Motor neuron (in vitro differentiated cells): Measurements from ENCODE around the gene ADARB1. TPM values are rescaled to one million over a fixed set of nuclear protein-coding genes. Genes with fewer than 3 reads are reported as not detected.

Experiments
- ATAC-seq, 8 experiments: fragments of 200-7000 bp; cut with Tn5 transposase; replicated peaks in 6 of 8; 2 replicates each; pipeline ENCODE4 v1.8.0; 2021; ENCODE audit warnings: mild to moderate bottlenecking in 8 of 8, moderate library complexity in 8 of 8
- H3K27ac ChIP-seq, 2 donors: fragments of 250-450 bp; sonication (Bioruptor Pico); 2 replicates each; pipeline ENCODE4 v1.9.0; 2021; ENCODE audit warnings: antibody characterized with exemption in 2 of 2, mild to moderate bottlenecking in 2 of 2, moderate library complexity in 1 of 2
- H3K4me1 ChIP-seq, 2 donors: fragments of 250-450 bp; sonication (Bioruptor Pico); replicated peaks in 1 of 2; 2 replicates each; pipeline ENCODE4 v1.6.1; 2021; ENCODE audit warnings: antibody characterized with exemption in 2 of 2, mild to moderate bottlenecking in 2 of 2, moderate library complexity in 1 of 2
- H3K4me3 ChIP-seq, 5 donors: fragments of 250-450 bp; sonication (Bioruptor Pico); 2 replicates each; pipeline ENCODE4 v1.9.0; 2021; ENCODE audit warnings: antibody characterized with exemption in 5 of 5, mild to moderate bottlenecking in 5 of 5, moderate library complexity in 4 of 5
- WGBS, 10 experiments: fragments of 450-650 bp; shearing (Covaris generic); methylation state at CpG; one replicate each; pipeline ENCODE4 v1.0.0; 2022; 5-methylcytosine and 5-hydroxymethylcytosine counted together
- in situ Hi-C, 9 experiments: fragments of 400-800 bp; cut with MboI; loops; one replicate each; pipeline ENCODE4 v1.15.0; 2021; ENCODE audit warnings: low sequenced_read_pairs in 9 of 9, low pct_unique_long_range_greater_than_20kb in 2 of 9; ENCODE audit not compliant: unreplicated experiment in 9 of 9
- total RNA-seq, 8 experiments: library from RNA; unstranded; fragments of 300-600 nt; gene quantifications; 2 replicates each; pipeline versions ENCODE4 v1.2.3 to v1.2.4, GENCODE V29; 2022

The ADARB1 gene
- total RNA-seq, 8 experiments from 2014 or later, result 3.7 to 18.4 (median 8.2) TPM

GRCh38 chr21:45152265-45152746 lies 77.9 kb downstream of the ADARB1 start:
- peaks cover 31 to 42% of the 10 kb centered on the region in 2 donors for H3K4me1 ChIP-seq
- H3K27ac ChIP-seq, result peak overlapping the region in 1 of 2 donors; percentile 23
- ATAC-seq, result peak in 5 of 8 experiments; percentile 86 to 90 (median 87)
- H3K4me3 ChIP-seq, result no peak overlapping the region
- in situ Hi-C loops, result no loop called here
- 0 to 97% (median 67%) methylated on average over 1 to 14 of the region's 24 CpGs; no CpG with 5 or more reads in 1 of the 10 experiments for WGBS, 10 experiments

- in situ Hi-C loops, result no loop called here
- no peak overlapping the region for H3K4me3 ChIP-seq
- 71 to 100% (median 85%) methylated on average over 1 to 10 of the region's 11 CpGs; no CpG with 5 or more reads in 3 of the 10 experiments for WGBS, 10 experiments
- no peak for ATAC-seq
- peaks cover 31 to 42% of the 10 kb centered on the region in 2 donors for H3K4me1 ChIP-seq
- no peak overlapping the region for H3K27ac ChIP-seq
Measured at GRCh38 chr21:45153358-45154318, 79.3 kb downstream of the ADARB1 start.

GRCh38 chr21:45154511-45155508 lies 80.4 kb downstream of the ADARB1 start:
- Histone ChIP-seq H3K4me1 (peaks cover 31 to 42% of the 10 kb centered on the region in 2 donors), H3K4me3 (no peak overlapping the region), H3K27ac (peak overlapping the region; percentile 25 to 28)
- 20 to 100% (median 81%) methylated on average over 1 to 6 of the region's 9 CpGs; no CpG with 5 or more reads in 1 of the 10 experiments for WGBS, 10 experiments
- ATAC-seq, result peak; percentile 80 to 100 (median 86)
- in situ Hi-C loops, result no loop called here

- in situ Hi-C loops, result no loop called here
- no peak for ATAC-seq
- Histone ChIP-seq H3K4me1 (peaks cover 40 to 45% of the 10 kb centered on the region in 2 donors), H3K27ac (no peak overlapping the region), H3K4me3 (no peak overlapping the region)
Measured at GRCh38 chr21:45155910-45156309, 81.5 kb downstream of the ADARB1 start.

GRCh38 chr21:45156459-45156858 lies 82.1 kb downstream of the ADARB1 start:
- Histone ChIP-seq H3K4me3 (no peak overlapping the region), H3K27ac (no peak overlapping the region), H3K4me1 (peaks cover 36 to 46% of the 10 kb centered on the region in 2 donors)
- no CpG with 5 or more reads among the region's 3 CpGs for WGBS, 10 experiments
- ATAC-seq, result no peak
- in situ Hi-C loops, result no loop called here

DNA sequence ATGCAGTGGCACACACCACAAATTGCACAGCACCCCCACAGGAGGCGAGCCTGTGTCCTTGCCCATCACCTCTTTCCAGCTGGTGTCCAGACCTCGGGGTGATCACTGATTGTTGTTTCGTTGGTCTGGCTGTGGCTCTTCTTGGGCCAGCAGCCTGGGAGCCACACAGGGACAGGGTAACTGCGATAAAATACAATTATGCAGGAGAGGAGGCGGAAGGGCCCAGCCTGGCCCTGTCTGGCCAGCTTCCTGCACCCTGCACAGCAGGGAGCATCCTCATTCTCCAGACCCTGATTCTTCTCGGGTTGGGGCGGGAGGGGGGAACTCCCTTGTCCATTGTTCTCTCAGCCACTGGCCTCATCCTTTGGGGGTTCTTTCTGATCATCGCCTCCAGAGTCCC lies 83.6 kb downstream of the ADARB1 start:
- in situ Hi-C loops, result no loop called here
- Histone ChIP-seq H3K4me1 (peaks cover 25 to 32% of the 10 kb centered on the region in 2 donors), H3K27ac (no peak overlapping the region), H3K4me3 (no peak overlapping the region)
- 76 to 100% (median 85%) methylated on average over 1 to 4 of the region's 8 CpGs; no CpG with 5 or more reads in 4 of the 10 experiments for WGBS, 10 experiments
- no peak for ATAC-seq

GRCh38 chr21:45158491-45159423 lies 84.4 kb downstream of the ADARB1 start:
- H3K4me1 ChIP-seq, result peaks cover 23 to 26% of the 10 kb centered on the region in 2 donors
- no peak overlapping the region for H3K27ac ChIP-seq
- no peak for ATAC-seq
- H3K4me3 ChIP-seq, result no peak overlapping the region
- in situ Hi-C loops, result no loop called here
- 75 to 91% (median 82%) methylated on average over 4 to 13 of the region's 16 CpGs for WGBS, 10 experiments

DNA sequence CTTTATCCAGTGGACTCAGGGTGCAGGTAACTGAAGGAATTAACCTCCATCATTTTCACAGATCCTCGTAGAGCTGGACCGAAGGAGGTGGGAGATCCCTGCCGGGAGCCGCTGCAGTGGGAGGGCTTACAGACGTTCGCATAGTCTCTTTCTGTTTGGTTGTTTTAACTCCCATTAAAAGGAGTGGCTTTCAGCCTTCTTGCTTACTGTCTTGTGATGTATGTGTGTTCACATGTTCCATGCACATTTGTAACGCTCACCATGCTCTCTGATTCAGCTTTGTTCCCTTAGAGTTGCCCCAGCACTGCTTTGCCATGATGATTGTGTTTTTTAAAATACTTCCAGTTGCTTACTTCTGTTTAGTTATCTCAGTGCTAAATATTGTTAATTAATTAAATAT lies 85.8 kb downstream of the ADARB1 start:
- in situ Hi-C loops, result no loop called here
- WGBS, 10 experiments, result 29 to 100% (median 71%) methylated on average over 1 to 7 of the region's 7 CpGs
- Histone ChIP-seq H3K4me1 (peaks cover 10 to 13% of the 10 kb centered on the region in 2 donors), H3K27ac (no peak overlapping the region), H3K4me3 (no peak overlapping the region)
- peak in 5 of 8 experiments; percentile 41 to 68 (median 45) for ATAC-seq

- H3K4me3 ChIP-seq, result no peak overlapping the region
- in situ Hi-C loops, result no loop called here
- peaks cover 8 to 11% of the 10 kb centered on the region in 2 donors for H3K4me1 ChIP-seq
- WGBS, 10 experiments, result 59 to 79% (median 70%) methylated on average over 1 to 12 of the region's 18 CpGs; no CpG with 5 or more reads in 3 of the 10 experiments
- no peak overlapping the region for H3K27ac ChIP-seq
- ATAC-seq, result peak in 5 of 8 experiments; percentile 54 to 66 (median 65)
Measured at GRCh38 chr21:45161038-45161945, 86.9 kb downstream of the ADARB1 start.

DNA sequence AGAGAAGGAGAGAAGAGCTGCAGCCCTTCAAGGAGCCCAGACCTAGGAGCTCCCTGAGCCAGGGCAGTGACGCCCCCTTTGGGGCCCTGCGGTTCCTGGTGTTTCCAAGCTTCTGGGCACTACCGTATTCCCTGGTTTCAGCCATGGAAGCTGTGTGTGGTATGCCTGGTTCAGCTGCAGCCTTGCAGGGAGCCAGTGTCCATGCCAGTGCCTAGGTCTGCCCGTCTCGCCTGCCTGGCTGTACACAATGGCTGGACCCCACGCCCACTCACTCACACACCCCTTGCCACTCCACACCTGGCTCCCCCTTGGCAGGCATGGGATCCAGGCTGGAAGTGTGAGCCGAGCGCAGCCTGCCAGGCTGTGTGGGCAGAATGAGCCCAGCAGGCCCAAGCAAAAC lies 87.7 kb downstream of the ADARB1 start:
- in situ Hi-C loops, result no loop called here
- H3K4me3 ChIP-seq, result no peak overlapping the region
- ATAC-seq, result no peak
- H3K4me1 ChIP-seq, result peaks cover 8 to 11% of the 10 kb centered on the region in 2 donors
- no peak overlapping the region for H3K27ac ChIP-seq
- 100% methylated on average over 2 of the region's 8 CpGs; no CpG with 5 or more reads in 9 of the 10 experiments for WGBS, 10 experiments

- ATAC-seq, result no peak
- in situ Hi-C loops, result no loop called here
- Histone ChIP-seq H3K27ac (no peak overlapping the region), H3K4me1 (peaks cover 8 to 11% of the 10 kb centered on the region in 2 donors), H3K4me3 (no peak overlapping the region)
- 87 to 100% (median 93%) methylated on average over 2 to 4 of the region's 5 CpGs; no CpG with 5 or more reads in 5 of the 10 experiments for WGBS, 10 experiments
Measured at GRCh38 chr21:45162809-45163208, 88.4 kb downstream of the ADARB1 start.
